H9 (cell line): Measurements from ENCODE around the gene APOBEC3G. TPM values are rescaled to one million over a fixed set of nuclear protein-coding genes. Genes with fewer than 3 reads are reported as not detected.
A peak's percentile ranks its signal among the peaks of the same experiment; 100 is the strongest.

ENCODE experiments used
- DNase-seq: peaks from one replicate; pipeline ENCODE4 v3.0.0-alpha.2; 2017
- H2AFZ ChIP-seq: one replicate; pipeline ENCODE4 v1.6.1; 2013; ENCODE audit warnings: mild to moderate bottlenecking, low read length, control low read depth, moderate library complexity
- H2AK5ac ChIP-seq: 2 replicates; pipeline ENCODE4 v1.6.1; 2013; ENCODE audit warnings: low read length, control low read depth, mixed read lengths; ENCODE audit not compliant: insufficient read length
- H2BK120ac ChIP-seq: one replicate; pipeline ENCODE4 v1.6.1; 2013; ENCODE audit warnings: low read depth, mild to moderate bottlenecking, low read length, control low read depth, inconsistent platforms; ENCODE audit not compliant: poor library complexity, severe bottlenecking
- H2BK12ac ChIP-seq: 2 replicates; pipeline ENCODE4 v1.6.1; 2013; ENCODE audit warnings: low read length, control low read depth, mixed read lengths, low read depth; ENCODE audit not compliant: insufficient read length
- H2BK15ac ChIP-seq: 2 replicates; pipeline ENCODE4 v1.6.1; 2013; ENCODE audit warnings: low read depth, low read length, control low read depth
- H2BK20ac ChIP-seq: one replicate; pipeline ENCODE4 v1.6.1; 2013; ENCODE audit warnings: low read depth, mild to moderate bottlenecking, low read length, control low read depth, inconsistent platforms; ENCODE audit not compliant: poor library complexity, severe bottlenecking
- H2BK5ac ChIP-seq: 2 replicates; pipeline ENCODE4 v1.6.1; 2013; ENCODE audit warnings: low read length, control low read depth, mixed read lengths; ENCODE audit not compliant: insufficient read length
- H3K14ac ChIP-seq: 2 replicates; pipeline ENCODE4 v1.6.1; 2013; ENCODE audit warnings: low read length, control low read depth; ENCODE audit not compliant: insufficient read depth
- H3K18ac ChIP-seq: 2 replicates; pipeline ENCODE4 v1.6.1; 2013; ENCODE audit warnings: low read depth, mild to moderate bottlenecking, mixed read lengths, low read length, control low read depth; ENCODE audit not compliant: insufficient read length
- H3K23ac ChIP-seq: 2 replicates; pipeline ENCODE4 v1.6.1; 2013; ENCODE audit warnings: low read length, control low read depth, mixed read lengths, low read depth; ENCODE audit not compliant: insufficient read length
- H3K23me2 ChIP-seq: 2 replicates; pipeline ENCODE4 v1.6.1; 2013; ENCODE audit warnings: low read depth, mild to moderate bottlenecking, mixed read lengths, low read length, control low read depth; ENCODE audit not compliant: insufficient read length, poor library complexity, severe bottlenecking
- H3K27ac ChIP-seq: 2 replicates; pipeline ENCODE4 v1.5.1; 2013; ENCODE audit warnings: low read length, control low read depth, mixed read lengths, low read depth; ENCODE audit not compliant: insufficient read length
- H3K27me3 ChIP-seq: 2 replicates; pipeline ENCODE4 v1.6.1; 2013; ENCODE audit warnings: low read length, control low read depth, inconsistent platforms; ENCODE audit not compliant: insufficient read depth
- H3K4ac ChIP-seq: 2 replicates; pipeline ENCODE4 v1.6.1; 2013; ENCODE audit warnings: low read depth, mild to moderate bottlenecking, control low read depth, inconsistent platforms, low read length, moderate library complexity
- H3K4me1 ChIP-seq: 2 replicates; pipeline ENCODE4 v1.6.1; 2013; ENCODE audit warnings: low read length, control low read depth, inconsistent platforms; ENCODE audit not compliant: insufficient read depth
- H3K4me2 ChIP-seq: 2 replicates; pipeline ENCODE4 v1.6.1; 2013; ENCODE audit warnings: low read length, control low read depth, mixed read lengths; ENCODE audit not compliant: insufficient read length, insufficient read depth
- H3K56ac ChIP-seq: 2 replicates; pipeline ENCODE4 v1.6.1; 2013; ENCODE audit warnings: low read depth, mild to moderate bottlenecking, mixed read lengths, low read length, control low read depth; ENCODE audit not compliant: insufficient read length
- H3K79me1 ChIP-seq: 2 replicates; pipeline ENCODE4 v1.6.1; 2013; ENCODE audit warnings: low read depth, mild to moderate bottlenecking, moderate library complexity, low read length, control low read depth, inconsistent platforms; ENCODE audit not compliant: insufficient read depth, poor library complexity, severe bottlenecking
- H3K79me2 ChIP-seq: 2 replicates; pipeline ENCODE4 v1.6.1; 2013; ENCODE audit warnings: low read length, control low read depth, inconsistent platforms; ENCODE audit not compliant: insufficient read depth
- H3K9ac ChIP-seq: 2 replicates; pipeline ENCODE4 v1.6.1; 2013; ENCODE audit warnings: low read length, control low read depth, mixed read lengths; ENCODE audit not compliant: insufficient read length; ENCODE audit errors: extremely low read depth
- H3K9me3 ChIP-seq: one replicate; pipeline ENCODE4 v1.6.1; 2013; ENCODE audit warnings: low read depth, low read length, inconsistent platforms; ENCODE audit not compliant: control insufficient read depth
- H3T11ph ChIP-seq: one replicate; pipeline ENCODE4 v1.6.1; 2013; ENCODE audit warnings: mild to moderate bottlenecking, low read length, control low read depth, inconsistent platforms
- H4K20me1 ChIP-seq: one replicate; pipeline ENCODE4 v1.6.1; 2013; ENCODE audit not compliant: control insufficient read depth, insufficient read length, insufficient read depth
- H4K5ac ChIP-seq: 2 replicates; pipeline ENCODE4 v1.6.1; 2013; ENCODE audit warnings: low read depth, mild to moderate bottlenecking, mixed read lengths, low read length, control low read depth; ENCODE audit not compliant: insufficient read length
- H4K8ac ChIP-seq: replicated peaks from 2 replicates; pipeline ENCODE4 v1.6.1; 2013; ENCODE audit warnings: low read length, control low read depth, mixed read lengths, low read depth; ENCODE audit not compliant: insufficient read length
- H4K91ac ChIP-seq: 2 replicates; pipeline ENCODE4 v1.6.1; 2013; ENCODE audit warnings: low read depth, mild to moderate bottlenecking, moderate library complexity, mixed read lengths, low read length, control low read depth; ENCODE audit not compliant: insufficient read length
- H3K27ac Mint-ChIP-seq, 3 experiments: 2 replicates in 2 of 3; 3 replicates in 1 of 3; pipeline ENCODE4 v1.8.0; 2020 to 2021; ENCODE audit warnings: mixed read lengths in 3 of 3, mild to moderate bottlenecking in 1 of 3, moderate library complexity in 1 of 3
- H3K27me3 Mint-ChIP-seq: 2 replicates; pipeline ENCODE4 v1.8.0; 2021; ENCODE audit warnings: low read depth, mild to moderate bottlenecking, moderate library complexity, mixed read lengths
- H3K36me3 Mint-ChIP-seq, 3 experiments: 2 replicates in 2 of 3; 3 replicates in 1 of 3; pipeline ENCODE4 v1.8.0; 2020 to 2021; ENCODE audit warnings: low read depth in 3 of 3, mixed read lengths in 3 of 3; ENCODE audit not compliant: insufficient read depth in 1 of 3
- H3K4me1 Mint-ChIP-seq, 2 experiments: 2 replicates each; pipeline ENCODE4 v1.8.0; 2020; ENCODE audit warnings: mixed read lengths in 2 of 2
- H3K4me3 Mint-ChIP-seq, 2 experiments: 2 replicates in 1 of 2; 3 replicates in 1 of 2; pipeline ENCODE4 v1.8.0; 2020 to 2021; ENCODE audit warnings: mild to moderate bottlenecking in 2 of 2, mixed read lengths in 2 of 2, moderate library complexity in 1 of 2
- H3K9me3 Mint-ChIP-seq, 2 experiments: 2 replicates in 1 of 2; 3 replicates in 1 of 2; pipeline ENCODE4 v1.8.0; 2020; ENCODE audit warnings: mild to moderate bottlenecking in 2 of 2, mixed read lengths in 2 of 2, moderate library complexity in 1 of 2
- CTCF ChIP-seq: fragments of 200-600 bp; sonication (generic); conservative IDR thresholded peaks from 3 replicates; pipeline ENCODE4 v1.8.0; 2021; ENCODE audit warnings: antibody characterized with exemption, mild to moderate bottlenecking
- WGBS: extraction: QIAGEN DNeasy Blood & Tissue Kit; methylation state at CpG from one replicate; pipeline ENCODE4 v1.1.7; 2013; ENCODE audit warnings: missing lambda C conversion rate, low lambda C conversion rate, mixed read lengths; ENCODE audit not compliant: insufficient read length; ENCODE audit errors: extremely low coverage; 5-methylcytosine and 5-hydroxymethylcytosine counted together
- total RNA-seq: library from RNA; stranded (reverse); gene quantifications from 2 replicates; pipeline ENCODE4 v1.2.1, GENCODE V29; 2021

The APOBEC3G gene
- total RNA-seq, 1 experiment from 2014 or later: 2.4 TPM

DNA sequence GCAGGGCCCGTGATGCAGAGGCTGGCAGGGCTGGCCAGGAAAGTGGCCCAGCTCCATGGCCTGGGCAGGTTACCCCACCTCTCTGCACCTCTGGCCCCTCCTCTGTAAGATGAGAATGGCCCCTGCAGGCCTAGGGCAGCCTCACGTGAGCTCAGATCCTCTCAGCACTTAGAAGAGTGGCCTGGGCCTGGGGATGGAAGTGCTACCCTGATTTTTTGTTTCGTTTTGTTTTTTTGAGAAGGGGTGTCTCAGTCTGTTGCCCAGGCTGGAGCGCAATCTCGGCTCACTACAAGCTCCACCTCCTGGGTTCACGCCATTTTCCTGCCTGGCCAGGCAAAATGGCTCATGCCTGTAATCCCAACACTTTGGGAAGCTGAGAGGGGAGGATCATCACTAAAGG, 21.0 kb downstream of the APOBEC3G start:
- no peaks in the 10 kb centered on the region for H3K36me3 Mint-ChIP-seq
- WGBS: no CpG with 5 or more reads among the region's 6 CpGs
- Histone ChIP-seq H2BK12ac (no peak overlapping the region), H2BK120ac (no peak overlapping the region), H3K79me1 (no peaks in the 10 kb centered on the region), H3K4ac (no peak overlapping the region), H2AFZ (no peak overlapping the region), H3K23me2 (peaks cover 2% of the 10 kb centered on the region), H2BK5ac (no peak overlapping the region), H2BK20ac (no peak overlapping the region), H3K23ac (no peak overlapping the region), H2BK15ac (no peak overlapping the region), H3K9me3 (no peaks in the 10 kb centered on the region), H3K4me1 (no peaks in the 10 kb centered on the region; the same call in 1 of the 2 replicates), H3T11ph (no peak overlapping the region), H3K4me2 (no peak overlapping the region), H2AK5ac (no peak overlapping the region), H3K9ac (no peak overlapping the region), H4K20me1 (no peaks in the 10 kb centered on the region), H4K5ac (no peak overlapping the region), H3K27me3 (no peaks in the 10 kb centered on the region), H3K56ac (no peak overlapping the region), H4K91ac (no peak overlapping the region), H3K18ac (no peak overlapping the region), H3K79me2 (no peaks in the 10 kb centered on the region), H3K14ac (no peak overlapping the region), H3K27ac (no peak overlapping the region), H4K8ac (no peak overlapping the region)
- H3K9me3 Mint-ChIP-seq: no peaks in the 10 kb centered on the region; a peak in 1 of 5 replicates
- H3K27ac Mint-ChIP-seq: peak overlapping the region; percentile 85 to 92 (median 86); a peak in 6 of 7 replicates
- peaks cover 2% of the 10 kb centered on the region for H3K27me3 Mint-ChIP-seq
- no peak for TF ChIP-seq CTCF
- no peak overlapping the region; a peak in 1 of 5 replicates for H3K4me3 Mint-ChIP-seq
- DNase-seq: peak; percentile 81
- H3K4me1 Mint-ChIP-seq: peaks cover 32 to 45% of the 10 kb centered on the region in 2 experiments
